ENCODE results near the gene PRKCE. TPM values are rescaled to one million over a fixed set of nuclear protein-coding genes. Genes with fewer than 3 reads are reported as not detected.

The PRKCE gene
- total and polyA plus RNA-seq, 2 donors: 3.2 to 3.3 TPM

- DNase-seq (ENCODE audit: low read depth in 6 of 9, low spot score in 9 of 9): no peak
- WGBS: 96% methylated on average over 5 of the region's 5 CpGs
- Histone ChIP-seq H3K27me3 (ENCODE audit: control insufficient read depth in 2 of 2, insufficient read depth in 1 of 2, low read length in 1 of 2) (no peaks in the 10 kb centered on the region), H3K27ac (ENCODE audit: low read depth in 1 of 2, low read length in 1 of 2) (no peak overlapping the region), H3K36me3 (ENCODE audit: control insufficient read depth in 2 of 2, insufficient read depth in 2 of 2, low read length in 1 of 2) (no peaks in the 10 kb centered on the region), H3K4me1 (ENCODE audit: control insufficient read depth in 2 of 2, insufficient read depth in 2 of 2, low read length in 2 of 2) (peaks cover 0 to 5% of the 10 kb centered on the region in 2 donors), H3K4me3 (ENCODE audit: low read length in 2 of 2) (no peak overlapping the region), H3K9me3 (ENCODE audit: control insufficient read depth in 2 of 2, insufficient read depth in 1 of 2, low read length in 1 of 2) (peaks cover 0 to 3% of the 10 kb centered on the region in 2 donors)
Measured at GRCh38 chr2:46116553-46116991, 465.1 kb downstream of the PRKCE start.

DNA sequence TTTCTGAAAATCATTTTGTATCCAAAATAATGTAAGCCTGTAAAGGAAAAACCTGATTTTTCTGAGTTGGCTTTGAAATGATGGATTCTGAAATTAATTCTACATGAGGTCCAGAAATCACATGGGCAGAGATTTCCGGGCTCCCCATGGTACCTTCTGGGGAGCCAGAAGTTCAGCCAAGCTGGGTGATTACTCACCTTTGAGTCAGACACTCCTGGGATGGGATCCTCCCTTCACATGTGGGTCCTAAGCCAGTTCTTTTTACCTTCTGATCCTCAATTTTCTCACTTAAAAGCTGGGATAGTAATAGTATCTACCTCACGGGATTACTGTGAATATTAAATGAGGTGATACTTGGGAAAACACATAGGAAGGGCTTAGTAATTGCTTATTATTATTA lies 465.9 kb downstream of the PRKCE start:
- Histone ChIP-seq H3K27me3 (ENCODE audit: control insufficient read depth in 2 of 2, insufficient read depth in 1 of 2, low read length in 1 of 2) (no peaks in the 10 kb centered on the region), H3K27ac (ENCODE audit: low read depth in 1 of 2, low read length in 1 of 2) (no peak overlapping the region), H3K9me3 (ENCODE audit: control insufficient read depth in 2 of 2, insufficient read depth in 1 of 2, low read length in 1 of 2) (peaks cover 0 to 2% of the 10 kb centered on the region in 2 donors), H3K4me1 (ENCODE audit: control insufficient read depth in 2 of 2, insufficient read depth in 2 of 2, low read length in 2 of 2) (peaks cover 0 to 5% of the 10 kb centered on the region in 2 donors), H3K4me3 (ENCODE audit: low read length in 2 of 2) (no peak overlapping the region), H3K36me3 (ENCODE audit: control insufficient read depth in 2 of 2, insufficient read depth in 2 of 2, low read length in 1 of 2) (no peaks in the 10 kb centered on the region)
- no peak for DNase-seq (ENCODE audit: low read depth in 6 of 9, low spot score in 9 of 9)
- 98% methylated on average over 2 of the region's 2 CpGs for WGBS

GRCh38 chr2:46117994-46118393 lies 466.5 kb downstream of the PRKCE start:
- DNase-seq (ENCODE audit: low read depth in 6 of 9, low spot score in 9 of 9): no peak
- 95% methylated on average over 3 of the region's 3 CpGs for WGBS
- Histone ChIP-seq H3K9me3 (ENCODE audit: control insufficient read depth in 2 of 2, insufficient read depth in 1 of 2, low read length in 1 of 2) (no peaks in the 10 kb centered on the region), H3K27ac (ENCODE audit: low read depth in 1 of 2, low read length in 1 of 2) (no peak overlapping the region), H3K4me1 (ENCODE audit: control insufficient read depth in 2 of 2, insufficient read depth in 2 of 2, low read length in 2 of 2) (peaks cover 0 to 5% of the 10 kb centered on the region in 2 donors), H3K4me3 (ENCODE audit: low read length in 2 of 2) (no peak overlapping the region), H3K36me3 (ENCODE audit: control insufficient read depth in 2 of 2, insufficient read depth in 2 of 2, low read length in 1 of 2) (no peaks in the 10 kb centered on the region), H3K27me3 (ENCODE audit: control insufficient read depth in 2 of 2, insufficient read depth in 1 of 2, low read length in 1 of 2) (no peaks in the 10 kb centered on the region)

- Histone ChIP-seq H3K27ac (ENCODE audit: low read depth in 1 of 2, low read length in 1 of 2) (peak overlapping the region in 1 of 2 donors; percentile 10), H3K4me3 (ENCODE audit: low read length in 2 of 2) (no peak overlapping the region), H3K9me3 (ENCODE audit: control insufficient read depth in 2 of 2, insufficient read depth in 1 of 2, low read length in 1 of 2) (no peaks in the 10 kb centered on the region), H3K36me3 (ENCODE audit: control insufficient read depth in 2 of 2, insufficient read depth in 2 of 2, low read length in 1 of 2) (no peaks in the 10 kb centered on the region), H3K27me3 (ENCODE audit: control insufficient read depth in 2 of 2, insufficient read depth in 1 of 2, low read length in 1 of 2) (no peaks in the 10 kb centered on the region), H3K4me1 (ENCODE audit: control insufficient read depth in 2 of 2, insufficient read depth in 2 of 2, low read length in 2 of 2) (peaks cover 0 to 5% of the 10 kb centered on the region in 2 donors)
- 96% methylated on average over 7 of the region's 7 CpGs for WGBS
- no peak for DNase-seq (ENCODE audit: low read depth in 6 of 9, low spot score in 9 of 9)
Measured at GRCh38 chr2:46118656-46119371, 467.3 kb downstream of the PRKCE start.

DNA sequence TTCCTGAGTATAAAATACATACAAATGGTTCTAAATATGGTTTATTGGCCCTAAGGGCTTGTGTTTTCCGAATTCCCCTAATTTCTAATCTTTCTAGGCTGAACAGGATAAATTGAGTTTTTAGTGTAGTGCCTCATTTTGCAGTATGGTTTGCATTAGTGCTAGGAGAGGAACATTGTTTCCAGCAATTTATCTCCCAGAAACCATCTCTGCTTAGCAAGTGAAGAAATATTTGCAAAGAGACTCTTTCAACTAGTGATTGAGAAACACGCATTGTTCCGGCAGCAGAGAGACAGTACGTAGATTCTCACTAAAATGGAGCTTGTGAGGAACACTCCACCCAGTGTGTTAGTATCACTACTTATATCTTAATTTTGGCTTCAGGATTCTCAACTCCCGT lies 468.0 kb downstream of the PRKCE start:
- Histone ChIP-seq H3K9me3 (ENCODE audit: control insufficient read depth in 2 of 2, insufficient read depth in 1 of 2, low read length in 1 of 2) (no peaks in the 10 kb centered on the region), H3K4me3 (ENCODE audit: low read length in 2 of 2) (no peak overlapping the region), H3K27ac (ENCODE audit: low read depth in 1 of 2, low read length in 1 of 2) (no peak overlapping the region), H3K4me1 (ENCODE audit: control insufficient read depth in 2 of 2, insufficient read depth in 2 of 2, low read length in 2 of 2) (peaks cover 0 to 5% of the 10 kb centered on the region in 2 donors), H3K36me3 (ENCODE audit: control insufficient read depth in 2 of 2, insufficient read depth in 2 of 2, low read length in 1 of 2) (no peaks in the 10 kb centered on the region), H3K27me3 (ENCODE audit: control insufficient read depth in 2 of 2, insufficient read depth in 1 of 2, low read length in 1 of 2) (no peaks in the 10 kb centered on the region)
- DNase-seq (ENCODE audit: low read depth in 6 of 9, low spot score in 9 of 9): no peak
- 96% methylated on average over 5 of the region's 5 CpGs for WGBS

DNA sequence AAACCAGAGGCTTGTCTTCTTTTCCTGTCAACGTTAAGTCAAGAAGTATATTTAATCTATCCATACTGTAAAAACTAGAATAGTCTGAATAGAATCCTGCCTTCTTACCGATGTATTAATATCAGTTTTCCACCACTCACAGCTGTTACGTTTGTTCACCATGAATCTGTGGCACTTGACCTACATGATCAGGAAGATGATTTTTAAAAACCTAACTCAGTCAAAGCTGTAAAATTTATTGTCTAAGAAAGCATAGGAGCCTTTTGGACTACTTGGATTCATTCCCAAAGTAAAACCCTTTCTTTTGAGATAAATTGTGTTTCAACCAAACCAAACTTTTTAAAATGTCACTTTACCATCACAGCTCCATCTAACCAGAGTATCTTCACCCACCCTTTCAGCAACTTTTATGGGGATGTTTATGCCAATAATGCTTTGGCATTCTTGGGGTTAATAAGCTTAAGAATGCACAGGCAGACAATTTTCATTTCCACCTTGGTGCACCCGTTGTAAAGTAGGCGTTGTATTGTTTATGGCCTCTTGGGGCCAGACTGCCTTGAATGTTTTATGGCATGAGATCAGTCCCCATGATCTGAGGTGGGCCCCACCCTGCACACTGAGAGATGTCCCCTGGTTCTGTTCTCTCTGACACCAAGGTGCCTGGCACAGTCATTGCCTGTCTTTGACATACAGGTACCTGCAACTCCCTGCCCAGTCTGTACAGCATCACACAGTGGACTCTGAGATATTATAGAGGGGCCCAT lies 469.5 kb downstream of the PRKCE start:
- H3K9me3 ChIP-seq (ENCODE audit: control insufficient read depth in 2 of 2, insufficient read depth in 1 of 2, low read length in 1 of 2): no peaks in the 10 kb centered on the region
- no peak for DNase-seq (ENCODE audit: low read depth in 6 of 9, low spot score in 9 of 9)
- peak overlapping the region in 1 of 2 donors; percentile 39 for H3K27ac ChIP-seq (ENCODE audit: low read depth in 1 of 2, low read length in 1 of 2)

GRCh38 chr2:46122318-46122976 lies 471.0 kb downstream of the PRKCE start:
- peaks cover 0 to 5% of the 10 kb centered on the region in 2 donors for H3K4me1 ChIP-seq (ENCODE audit: control insufficient read depth in 2 of 2, insufficient read depth in 2 of 2, low read length in 2 of 2)
- H3K36me3 ChIP-seq (ENCODE audit: control insufficient read depth in 2 of 2, insufficient read depth in 2 of 2, low read length in 1 of 2): no peaks in the 10 kb centered on the region
- WGBS: 98% methylated on average over 5 of the region's 5 CpGs
- no peak overlapping the region for H3K27ac ChIP-seq (ENCODE audit: low read depth in 1 of 2, low read length in 1 of 2)
- DNase-seq (ENCODE audit: low read depth in 6 of 9, low spot score in 9 of 9): no peak
- no peaks in the 10 kb centered on the region for H3K27me3 ChIP-seq (ENCODE audit: control insufficient read depth in 2 of 2, insufficient read depth in 1 of 2, low read length in 1 of 2)
- no peak overlapping the region for H3K4me3 ChIP-seq (ENCODE audit: low read length in 2 of 2)
- H3K9me3 ChIP-seq (ENCODE audit: control insufficient read depth in 2 of 2, insufficient read depth in 1 of 2, low read length in 1 of 2): no peaks in the 10 kb centered on the region

More for the DNA sequence above, 469.5 kb downstream of the PRKCE start:
- Histone ChIP-seq H3K36me3 (ENCODE audit: control insufficient read depth in 2 of 2, insufficient read depth in 2 of 2, low read length in 1 of 2) (no peaks in the 10 kb centered on the region), H3K4me3 (ENCODE audit: low read length in 2 of 2) (no peak overlapping the region), H3K27me3 (ENCODE audit: control insufficient read depth in 2 of 2, insufficient read depth in 1 of 2, low read length in 1 of 2) (no peaks in the 10 kb centered on the region), H3K4me1 (ENCODE audit: control insufficient read depth in 2 of 2, insufficient read depth in 2 of 2, low read length in 2 of 2) (peaks cover 0 to 5% of the 10 kb centered on the region in 2 donors)
- 78% methylated on average over 5 of the region's 5 CpGs for WGBS

- Histone ChIP-seq H3K27ac (ENCODE audit: low read depth in 1 of 2, low read length in 1 of 2) (no peak overlapping the region), H3K4me3 (ENCODE audit: low read length in 2 of 2) (no peak overlapping the region), H3K27me3 (ENCODE audit: control insufficient read depth in 2 of 2, insufficient read depth in 1 of 2, low read length in 1 of 2) (no peaks in the 10 kb centered on the region), H3K9me3 (ENCODE audit: control insufficient read depth in 2 of 2, insufficient read depth in 1 of 2, low read length in 1 of 2) (no peaks in the 10 kb centered on the region), H3K4me1 (ENCODE audit: control insufficient read depth in 2 of 2, insufficient read depth in 2 of 2, low read length in 2 of 2) (peaks cover 0 to 5% of the 10 kb centered on the region in 2 donors), H3K36me3 (ENCODE audit: control insufficient read depth in 2 of 2, insufficient read depth in 2 of 2, low read length in 1 of 2) (no peaks in the 10 kb centered on the region)
- DNase-seq (ENCODE audit: low read depth in 6 of 9, low spot score in 9 of 9): peak in 1 of 9 donors; percentile 20
Measured at GRCh38 chr2:46123013-46123412, 471.5 kb downstream of the PRKCE start.

DNA sequence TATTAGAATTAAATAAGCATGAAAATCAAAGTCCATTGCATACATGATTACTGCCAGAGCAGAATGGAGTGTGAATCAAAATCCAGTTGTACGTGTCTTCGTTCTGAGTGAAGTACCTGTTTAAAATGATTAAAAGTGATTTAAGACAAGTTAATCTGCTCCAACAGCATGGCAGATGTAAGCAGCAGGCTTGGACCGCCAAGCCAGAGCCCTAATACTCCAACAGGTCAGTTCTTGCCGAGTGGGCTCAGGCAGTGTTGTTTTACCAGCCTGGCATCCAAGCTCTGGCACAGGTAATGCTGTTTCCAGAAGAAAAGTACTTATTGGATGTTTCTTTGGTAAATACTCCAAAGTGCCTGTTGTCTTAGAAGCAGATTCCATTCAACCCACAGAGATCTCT lies 474.3 kb downstream of the PRKCE start:
- H3K27me3 ChIP-seq (ENCODE audit: control insufficient read depth in 2 of 2, insufficient read depth in 1 of 2, low read length in 1 of 2): no peaks in the 10 kb centered on the region
- WGBS: 95% methylated on average over 4 of the region's 4 CpGs
- H3K36me3 ChIP-seq (ENCODE audit: control insufficient read depth in 2 of 2, insufficient read depth in 2 of 2, low read length in 1 of 2): no peaks in the 10 kb centered on the region
- no peak overlapping the region for H3K4me3 ChIP-seq (ENCODE audit: low read length in 2 of 2)
- H3K27ac ChIP-seq (ENCODE audit: low read depth in 1 of 2, low read length in 1 of 2): no peak overlapping the region
- DNase-seq (ENCODE audit: low read depth in 6 of 9, low spot score in 9 of 9): no peak
- H3K9me3 ChIP-seq (ENCODE audit: control insufficient read depth in 2 of 2, insufficient read depth in 1 of 2, low read length in 1 of 2): no peaks in the 10 kb centered on the region
- peaks cover 0 to 3% of the 10 kb centered on the region in 2 donors for H3K4me1 ChIP-seq (ENCODE audit: control insufficient read depth in 2 of 2, insufficient read depth in 2 of 2, low read length in 2 of 2)
